GM21423 (cell line): Measurements from ENCODE around the gene HTATSF1.

Experiments used
- ATAC-seq: cut with Tn5 transposase; IDR thresholded peaks from one replicate; pipeline ENCODE4 v1.9.1; 2021; ENCODE audit warnings: mild to moderate bottlenecking, moderate library complexity; ENCODE audit not compliant: unreplicated experiment

Gene HTATSF1

DNA sequence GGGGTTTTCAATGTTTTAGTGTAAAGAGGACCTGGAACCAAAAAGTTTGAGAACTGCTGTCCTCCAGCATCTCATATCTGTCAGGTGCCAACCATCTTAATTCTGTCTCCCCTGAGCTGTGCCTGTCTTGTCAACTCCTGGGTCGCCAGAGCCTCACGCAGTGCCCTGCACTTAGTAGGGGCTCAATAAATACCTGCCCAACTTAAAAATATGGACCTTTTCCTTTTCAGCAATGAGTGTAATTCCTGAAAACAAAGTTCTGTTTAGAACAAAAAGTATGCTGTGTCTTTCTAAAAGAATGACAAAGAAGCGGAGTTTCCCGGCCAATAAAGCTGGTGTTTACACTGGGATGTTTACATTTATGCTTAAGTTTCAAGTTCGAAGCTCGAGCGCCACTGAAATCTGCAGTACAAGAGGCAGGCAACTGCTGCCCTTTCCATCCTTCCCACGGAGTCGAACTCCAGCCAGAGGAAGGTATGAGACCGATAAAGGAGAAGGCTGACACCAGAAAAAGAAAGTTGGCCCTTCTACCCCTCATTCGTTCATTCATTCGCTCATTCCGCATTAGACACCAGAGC lies 1.1 kb upstream of the HTATSF1 start:
- ATAC-seq = no peak

- peak; percentile 79 for ATAC-seq
Measured at GRCh38 chrX:136496764-136497555, 432 bp upstream of the HTATSF1 start.

DNA sequence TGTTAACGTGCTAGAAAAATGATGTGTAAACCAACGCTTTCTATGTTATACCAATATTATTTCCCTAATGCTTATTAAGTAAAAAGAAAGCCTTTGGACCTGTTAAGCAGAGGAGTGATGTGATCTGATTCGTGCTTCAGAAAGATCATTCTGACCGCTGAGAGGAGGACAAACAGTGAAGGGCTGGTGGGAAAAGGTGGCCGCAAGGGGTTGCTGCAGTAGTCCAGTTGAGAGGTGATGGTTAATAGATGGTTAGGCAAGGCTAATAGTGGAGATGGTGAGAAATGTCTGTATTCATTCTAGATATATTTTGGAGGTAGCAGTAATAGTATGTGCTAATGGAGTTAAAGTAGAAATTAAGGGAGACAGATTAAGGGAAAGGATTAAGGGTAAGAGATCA lies 21.7 kb downstream of the HTATSF1 start:
- ATAC-seq = no peak

DNA sequence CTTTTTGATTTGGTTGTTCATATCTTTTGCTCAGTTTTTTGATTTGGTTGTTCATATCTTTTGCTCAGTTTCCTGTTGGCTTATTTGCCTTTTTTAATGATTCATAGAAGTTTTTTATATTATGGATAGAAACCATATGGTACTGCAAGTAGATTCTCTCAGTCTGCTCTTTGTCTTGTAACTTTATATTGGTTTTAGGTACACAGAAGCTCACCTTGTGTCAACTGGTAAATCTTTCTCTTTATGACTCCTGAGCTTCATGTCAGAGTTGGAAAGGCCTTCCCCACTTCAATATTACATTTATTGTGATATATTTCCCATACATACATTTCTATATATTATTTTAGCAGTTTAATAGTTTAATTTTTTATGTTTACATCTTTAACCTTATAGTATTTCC lies 26.4 kb downstream of the HTATSF1 start:
- no peak for ATAC-seq

GRCh38 chrX:136525738-136526606 lies 28.6 kb downstream of the HTATSF1 start:
- ATAC-seq = no peak

DNA sequence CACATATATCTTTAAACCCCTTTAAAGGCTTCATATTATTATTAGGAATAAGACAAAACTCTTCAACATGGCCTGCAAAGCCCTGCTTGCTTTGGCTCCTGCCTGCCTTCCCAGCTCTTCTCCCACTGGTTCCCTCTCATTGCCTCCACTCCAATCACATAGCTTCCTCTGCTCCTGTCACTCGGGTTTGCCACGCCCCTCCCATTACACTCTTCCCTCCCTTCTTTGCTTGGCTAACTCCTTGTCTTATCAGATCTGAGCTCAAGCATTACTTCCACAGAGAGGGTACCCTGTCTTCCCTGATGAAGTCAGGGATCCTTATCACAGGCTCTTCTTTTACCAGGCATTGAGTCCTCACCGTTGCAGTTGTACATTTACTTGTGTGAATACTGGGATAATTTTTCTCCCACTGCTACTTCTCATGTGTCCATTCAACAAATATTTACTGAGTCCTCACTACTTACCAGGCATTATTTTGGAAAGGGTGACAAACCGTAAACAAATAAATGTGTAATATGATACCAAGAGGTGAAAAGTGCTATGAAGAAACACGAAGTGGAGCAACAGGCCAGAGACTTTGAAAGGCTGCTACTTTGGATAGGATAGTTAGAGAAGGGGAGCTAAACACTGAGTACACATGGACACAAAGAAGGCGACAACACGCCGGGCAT lies 31.4 kb downstream of the HTATSF1 start:
- ATAC-seq = no peak

DNA sequence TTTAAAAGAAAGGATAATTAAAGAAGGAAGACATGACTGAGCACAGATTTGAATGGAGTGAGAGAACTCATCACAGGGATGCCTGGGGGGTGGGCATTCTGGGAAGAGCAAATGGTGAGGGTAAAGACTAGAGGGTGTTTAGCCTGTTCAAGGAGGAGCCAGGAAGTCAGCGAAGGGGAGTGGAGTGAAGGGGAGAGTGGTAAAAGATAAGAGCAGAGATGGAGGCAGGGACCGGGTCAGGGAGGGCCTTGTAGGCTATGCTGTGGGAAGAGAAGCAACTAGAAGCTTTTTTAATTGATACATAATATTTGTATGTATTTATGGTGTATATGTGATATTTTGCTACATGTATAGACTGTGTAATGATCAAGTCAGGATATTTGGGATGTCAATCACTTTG lies 32.4 kb downstream of the HTATSF1 start:
- no peak for ATAC-seq

DNA sequence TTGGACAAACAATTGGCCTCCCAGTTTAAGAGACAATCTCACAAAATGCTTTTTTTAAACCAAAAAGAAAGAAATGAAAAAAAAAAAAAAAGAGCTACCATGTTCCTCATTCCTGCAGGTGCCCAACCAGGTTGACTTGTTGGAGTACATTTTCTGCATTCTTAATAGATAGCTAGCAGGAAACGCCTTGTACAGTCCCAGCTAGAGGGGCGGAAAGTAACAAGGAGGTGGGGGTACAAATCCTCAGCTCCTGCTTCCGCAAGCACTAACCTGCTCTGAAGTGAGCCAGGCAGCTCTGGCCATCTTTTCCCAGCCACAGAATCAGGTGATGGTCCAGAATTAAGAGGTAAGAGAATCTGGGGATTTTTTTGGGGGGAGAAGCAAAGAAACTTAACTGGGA lies 34.6 kb downstream of the HTATSF1 start, which contains the start of gene VGLL1:
Gene VGLL1 (plus strand): TSS at position 265 of the 400 bp plus-strand sequence. CDS start 3,806 bp downstream, outside the sequence.
- no peak for ATAC-seq

DNA sequence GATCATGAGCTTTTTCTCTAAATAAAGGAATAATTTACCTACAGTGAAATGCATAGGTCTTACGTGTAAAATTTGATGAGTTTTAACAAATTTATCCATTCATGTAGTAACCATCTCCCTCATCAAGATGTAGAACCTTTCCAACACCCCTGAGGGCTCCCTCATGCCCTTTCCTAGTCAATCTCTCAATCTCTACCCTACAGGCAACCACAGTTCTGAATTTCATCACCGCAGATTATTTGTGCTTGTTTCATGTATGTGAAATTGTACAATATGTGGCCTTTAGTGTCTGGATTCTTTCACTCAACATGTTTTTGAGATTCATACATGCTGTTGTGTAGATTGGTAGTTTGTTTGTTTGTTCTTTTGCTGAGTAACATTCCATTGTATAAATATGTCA lies 36.7 kb downstream of the HTATSF1 start:
- ATAC-seq = no peak

DNA sequence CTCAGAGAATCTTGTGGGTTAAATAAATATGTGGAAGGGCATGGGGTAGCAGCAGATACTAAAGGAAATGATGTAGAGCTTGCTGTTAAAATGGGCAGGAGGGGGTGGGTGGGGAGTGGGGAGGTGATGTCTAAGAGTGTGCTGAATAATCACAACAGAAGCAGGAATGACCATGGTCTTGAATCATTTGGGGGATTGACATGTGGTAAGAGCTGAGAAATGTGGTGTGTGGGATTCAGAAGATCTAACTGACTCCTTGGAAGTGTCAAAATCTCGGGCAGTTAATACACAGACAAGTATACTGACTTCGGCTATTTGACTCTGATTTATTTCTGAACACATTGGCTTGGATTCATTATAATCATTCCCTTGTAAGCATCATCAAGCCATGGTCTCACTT lies 41.4 kb downstream of the HTATSF1 start:
- ATAC-seq = no peak

DNA sequence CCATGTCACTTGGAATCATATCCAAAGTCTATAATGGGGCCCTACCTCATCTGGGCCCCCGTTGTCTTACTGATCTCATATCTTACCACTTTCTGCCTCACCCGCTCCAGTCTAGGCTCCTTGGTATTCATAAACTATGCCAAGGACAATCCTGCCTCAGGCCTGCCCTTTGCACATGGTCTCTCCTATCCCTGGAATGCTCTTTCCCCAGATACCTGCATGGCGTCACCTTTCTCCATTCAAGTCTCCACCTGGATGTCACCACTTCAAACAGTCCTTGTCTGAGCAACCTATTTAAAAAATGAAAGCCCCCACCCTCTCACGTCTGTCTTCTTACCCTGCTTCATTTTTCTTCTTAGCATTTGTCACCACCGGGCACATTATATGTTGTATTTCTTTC lies 42.8 kb downstream of the HTATSF1 start:
- no peak for ATAC-seq

DNA sequence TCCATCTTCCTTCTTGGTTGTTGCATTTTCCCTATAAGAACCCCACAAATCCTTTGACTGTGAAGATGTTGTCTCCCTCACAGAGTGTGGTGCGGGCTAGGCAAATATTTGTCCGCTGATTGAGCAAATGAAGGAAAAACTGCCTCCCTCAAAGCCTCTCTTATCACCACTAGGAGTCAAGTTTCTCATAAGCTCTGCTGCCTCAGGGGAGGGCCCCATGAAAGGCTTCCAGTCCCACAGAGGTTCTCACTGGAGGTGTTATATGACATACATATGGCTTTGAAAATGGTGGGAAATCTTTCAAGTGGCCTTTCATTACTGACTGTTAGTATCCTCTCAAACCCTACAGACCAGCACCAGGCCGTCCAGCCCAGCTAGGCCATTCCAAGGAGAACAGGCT lies 43.9 kb downstream of the HTATSF1 start:
- ATAC-seq = no peak

- ATAC-seq = no peak
Measured at GRCh38 chrX:136542281-136542680, 44.9 kb downstream of the HTATSF1 start.

- ATAC-seq = no peak
Measured at GRCh38 chrX:136546371-136546781, 49.0 kb downstream of the HTATSF1 start.

- ATAC-seq = no peak
Measured at GRCh38 chrX:136549226-136549625, 51.8 kb downstream of the HTATSF1 start.

DNA sequence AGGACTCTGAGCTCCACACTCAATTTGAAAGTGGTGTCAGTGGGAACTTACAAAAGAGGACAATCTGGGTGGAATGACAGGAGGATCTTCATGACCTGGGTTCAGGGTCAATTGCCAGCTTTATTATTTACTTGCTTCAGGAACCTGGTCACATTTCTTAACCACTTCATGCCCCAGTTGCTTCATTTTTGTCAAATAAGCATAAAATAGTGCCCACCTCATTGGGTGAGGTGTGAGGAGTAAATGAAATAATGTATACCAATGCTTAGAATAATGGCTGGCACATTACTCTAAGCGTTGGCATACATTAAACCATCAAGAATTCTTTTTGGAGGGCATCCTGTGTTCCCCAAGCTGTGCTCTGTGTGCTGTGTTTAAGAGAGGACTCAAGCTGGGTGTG lies 54.0 kb downstream of the HTATSF1 start:
- ATAC-seq = no peak

GRCh38 chrX:136555694-136556093 lies 58.3 kb downstream of the HTATSF1 start:
- ATAC-seq = no peak
